Heart left ventricle (tissue), 16 donors: ENCODE measurements around the gene EHD2. TPM values are rescaled to one million over a fixed set of nuclear protein-coding genes. Genes with fewer than 3 reads are reported as not detected.

Experiments used
- ATAC-seq, 4 donors: fragments of 200-7000 bp; cut with Tn5 transposase; one replicate each; pipeline ENCODE4 v1.9.1; 2020 to 2022; ENCODE audit warnings: moderate library complexity in 4 of 4, mild to moderate bottlenecking in 3 of 4, moderate number of reproducible peaks in 1 of 4
- DNase-seq, 5 donors: peaks; one replicate each; pipeline ENCODE4 v3.0.0-alpha.2; 2020
- H3K27ac ChIP-seq, 12 donors: fragments of 200-600 bp; sonication (generic) in 4 of 12; one replicate each; pipeline versions ENCODE4 v1.5.0 to v1.8.0; 2016 to 2022; ENCODE audit warnings: mild to moderate bottlenecking in 2 of 12
- H3K27me3 ChIP-seq, 9 donors: fragments of 200-600 bp; sonication (generic) in 2 of 9; one replicate each; pipeline versions ENCODE4 v1.5.1 to v1.8.0; 2016 to 2022; ENCODE audit warnings: mild to moderate bottlenecking in 3 of 9
- H3K36me3 ChIP-seq, 9 donors: fragments of 200-600 bp; sonication (generic) in 2 of 9; one replicate each; pipeline versions ENCODE4 v1.5.0 to v1.8.0; 2018 to 2022; ENCODE audit warnings: mild to moderate bottlenecking in 2 of 9
- H3K4me1 ChIP-seq, 12 donors: fragments of 200-600 bp; sonication (generic) in 4 of 12; one replicate each; pipeline versions ENCODE4 v1.5.0 to v1.8.0; 2016 to 2022; ENCODE audit warnings: mild to moderate bottlenecking in 3 of 12
- H3K4me3 ChIP-seq, 12 donors: fragments of 200-600 bp; sonication (generic) in 4 of 12; one replicate each; pipeline versions ENCODE4 v1.5.0 to v1.8.0; 2017 to 2022; ENCODE audit warnings: mild to moderate bottlenecking in 9 of 12, moderate library complexity in 4 of 12
- H3K9me3 ChIP-seq, 12 donors: fragments of 200-600 bp; sonication (generic) in 4 of 12; one replicate each; pipeline versions ENCODE4 v1.5.0 to v1.8.0; 2016 to 2022; ENCODE audit warnings: mild to moderate bottlenecking in 1 of 12
- POLR2A ChIP-seq, 2 donors: fragments of 450-650 bp; IDR thresholded peaks; one replicate each; pipeline ENCODE4 v1.6.1; 2017; ENCODE audit warnings: antibody characterized with exemption in 2 of 2, mild to moderate bottlenecking in 2 of 2, moderate library complexity in 2 of 2
- WGBS, 4 donors: extraction: QIAGEN DNeasy Blood & Tissue Kit in 2 of 4; methylation state at CpG; one replicate each; pipeline versions ENCODE4 v1.1.5 to v1.1.7; 2013 to 2018; 5-methylcytosine and 5-hydroxymethylcytosine counted together
- intact Hi-C, 10 donors: fragments of 100-400 bp; cut with DNase I; formaldehyde crosslinking; loops; one replicate each; pipeline versions ENCODE4 v1.11.1 to v1.14.2; 2022
- polyA plus RNA-seq, 2 donors: library from polyadenylated mRNA; stranded (reverse); fragments of 200-250 nt; gene quantifications; one replicate each; pipeline ENCODE4 v1.2.3, GENCODE V29; 2013
- total RNA-seq, 9 donors: library from RNA; depleted of rRNA in 2 of 9; stranded (reverse); fragments of >200 nt in 2 of 9; fragmentation: NEBNext Ultra II Directional in 3 of 9; extraction: Animal tissue kit (Norgen Biotek cat#: 25700) in 3 of 9; gene quantifications; one replicate each; pipeline versions ENCODE4 v1.1.0 to v1.2.4, GENCODE V29; 2016 to 2023
- TF ChIP-seq, protein P1 (sequence below), 12 donors: fragments of 200-600 bp; sonication (generic) in 4 of 12; IDR thresholded peaks; one replicate each; pipeline versions ENCODE4 v1.5.0 to v1.8.0; 2018 to 2022; ENCODE audit warnings: antibody characterized with exemption in 12 of 12, mild to moderate bottlenecking in 5 of 12
- donor health status: ischemic (EF 13 %, LVEDD 7.1; RV severe dilation, severe dysfunction).
- donor health status: healthy with polysubstance abuse.
- donor health status: DM: no; HTN: yes; CAD: no.
- donor health status: DM: no; HTN: no; CAD: no.
- donor health status: ischemic (EF 25% LVEDD 6.9; RV normal size, moderate dysfunction).
- donor health status: ischemic (EF 25% LVEDD 5.7; RV mildly dilated, moderate dysfunction).
- donor health status: healthy.
- donor health status: DM: yes; HTN: yes; CAD: no.
- donor health status: ischemic (EF 35%, LVEDD 5.7; RV mildly dilated, moderate dysfunction).
- donor health status: nonischemic (EF 11% LVEDD 7.7; RV severe dilation, severe dysfunction).
- donor health status: DM: yes; HTN: yes; CAD: no.
- donor health status: PGD.
- donor health status: ischemic (EF 29% LVEDD 5.4; RV normal size, mild dysfunction).
- donor health status: nonischemic (EF 23%, LVEDD 6.1; RV moderate dilation, normal function).

EHD2 gene
- total and polyA plus RNA-seq, 11 donors: 30.6 to 133 (median 45.1) TPM

DNA sequence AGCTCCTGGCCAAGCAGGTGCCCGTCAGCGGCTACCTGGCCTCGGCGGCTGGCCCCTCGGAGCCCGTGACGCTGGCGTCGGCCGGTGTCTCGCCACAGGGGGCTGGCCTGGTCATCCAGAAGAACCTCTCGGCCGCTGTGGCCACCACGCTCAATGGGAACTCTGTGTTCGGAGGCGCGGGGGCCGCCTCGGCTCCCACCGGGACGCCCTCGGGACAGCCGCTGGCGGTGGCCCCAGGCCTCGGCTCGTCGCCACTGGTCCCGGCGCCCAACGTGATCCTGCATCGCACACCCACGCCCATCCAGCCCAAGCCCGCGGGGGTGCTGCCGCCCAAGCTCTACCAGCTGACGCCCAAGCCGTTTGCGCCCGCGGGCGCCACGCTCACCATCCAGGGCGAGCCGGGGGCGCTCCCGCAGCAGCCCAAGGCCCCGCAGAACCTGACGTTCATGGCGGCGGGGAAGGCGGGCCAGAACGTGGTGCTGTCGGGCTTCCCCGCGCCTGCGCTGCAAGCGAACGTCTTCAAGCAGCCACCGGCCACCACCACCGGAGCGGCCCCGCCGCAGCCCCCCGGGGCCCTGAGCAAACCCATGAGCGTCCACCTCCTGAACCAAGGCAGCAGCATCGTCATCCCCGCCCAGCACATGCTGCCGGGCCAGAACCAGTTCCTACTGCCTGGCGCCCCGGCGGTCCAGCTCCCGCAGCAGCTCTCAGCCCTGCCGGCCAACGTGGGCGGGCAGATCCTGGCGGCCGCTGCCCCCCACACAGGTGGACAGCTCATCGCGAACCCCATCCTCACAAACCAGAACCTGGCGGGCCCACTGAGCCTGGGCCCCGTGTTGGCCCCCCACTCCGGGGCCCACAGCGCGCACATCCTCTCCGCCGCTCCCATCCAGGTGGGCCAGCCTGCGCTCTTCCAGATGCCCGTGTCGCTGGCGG lies 33.0 kb upstream of the EHD2 start:
- H3K4me1 ChIP-seq: peaks cover 0 to 6% (median 0%) of the 10 kb centered on the region in 12 donors
- no peak overlapping the region for H3K27ac ChIP-seq
- DNase-seq (peak in 1 of 5 donors; percentile 56), ATAC-seq (peak in 1 of 4 donors; percentile 13)
- TF ChIP-seq POLR2A (IDR thresholded peaks at IDR 0.05): no peak
- TF ChIP-seq, protein P1, sequence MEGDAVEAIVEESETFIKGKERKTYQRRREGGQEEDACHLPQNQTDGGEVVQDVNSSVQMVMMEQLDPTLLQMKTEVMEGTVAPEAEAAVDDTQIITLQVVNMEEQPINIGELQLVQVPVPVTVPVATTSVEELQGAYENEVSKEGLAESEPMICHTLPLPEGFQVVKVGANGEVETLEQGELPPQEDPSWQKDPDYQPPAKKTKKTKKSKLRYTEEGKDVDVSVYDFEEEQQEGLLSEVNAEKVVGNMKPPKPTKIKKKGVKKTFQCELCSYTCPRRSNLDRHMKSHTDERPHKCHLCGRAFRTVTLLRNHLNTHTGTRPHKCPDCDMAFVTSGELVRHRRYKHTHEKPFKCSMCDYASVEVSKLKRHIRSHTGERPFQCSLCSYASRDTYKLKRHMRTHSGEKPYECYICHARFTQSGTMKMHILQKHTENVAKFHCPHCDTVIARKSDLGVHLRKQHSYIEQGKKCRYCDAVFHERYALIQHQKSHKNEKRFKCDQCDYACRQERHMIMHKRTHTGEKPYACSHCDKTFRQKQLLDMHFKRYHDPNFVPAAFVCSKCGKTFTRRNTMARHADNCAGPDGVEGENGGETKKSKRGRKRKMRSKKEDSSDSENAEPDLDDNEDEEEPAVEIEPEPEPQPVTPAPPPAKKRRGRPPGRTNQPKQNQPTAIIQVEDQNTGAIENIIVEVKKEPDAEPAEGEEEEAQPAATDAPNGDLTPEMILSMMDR (IDR thresholded peaks at IDR 0.05): no peak
- H3K4me3 ChIP-seq: no peak overlapping the region
- 97% methylated on average over 54 to 90 of the region's 90 CpGs for WGBS, 4 donors
- no peaks in the 10 kb centered on the region for H3K27me3 ChIP-seq
- peaks cover 0 to 63% (median 45%) of the 10 kb centered on the region in 9 donors for H3K36me3 ChIP-seq
- no peaks in the 10 kb centered on the region for H3K9me3 ChIP-seq
- intact Hi-C loops: no loop called here

DNA sequence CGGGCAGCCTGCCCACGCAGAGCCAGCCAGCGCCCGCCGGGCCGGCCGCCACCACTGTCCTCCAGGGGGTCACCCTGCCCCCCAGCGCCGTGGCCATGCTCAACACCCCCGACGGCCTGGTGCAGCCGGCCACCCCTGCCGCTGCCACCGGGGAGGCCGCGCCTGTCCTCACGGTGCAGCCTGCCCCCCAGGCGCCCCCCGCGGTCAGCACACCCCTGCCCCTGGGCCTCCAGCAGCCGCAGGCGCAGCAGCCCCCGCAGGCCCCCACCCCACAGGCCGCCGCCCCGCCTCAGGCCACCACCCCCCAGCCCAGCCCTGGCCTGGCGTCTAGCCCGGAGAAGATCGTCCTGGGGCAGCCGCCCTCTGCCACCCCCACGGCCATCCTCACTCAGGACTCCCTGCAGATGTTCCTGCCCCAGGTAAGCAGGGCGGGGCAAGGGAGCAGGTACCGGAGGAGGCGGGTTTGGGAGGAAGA lies 32.3 kb upstream of the EHD2 start:
- intact Hi-C loops: no loop called here
- H3K9me3 ChIP-seq: no peaks in the 10 kb centered on the region
- peaks cover 0 to 6% (median 0%) of the 10 kb centered on the region in 12 donors for H3K4me1 ChIP-seq
- peak overlapping the region in 1 of 12 donors; percentile 1 for H3K27ac ChIP-seq
- WGBS, 4 donors: 85 to 93% (median 89%) methylated on average over 6 to 34 of the region's 34 CpGs
- H3K36me3 ChIP-seq: peaks cover 0 to 57% (median 43%) of the 10 kb centered on the region in 9 donors
- H3K4me3 ChIP-seq: no peak overlapping the region
- TF ChIP-seq, protein P1 (IDR thresholded peaks at IDR 0.05): no peak
- no peak for TF ChIP-seq POLR2A (IDR thresholded peaks at IDR 0.05)
- H3K27me3 ChIP-seq: no peaks in the 10 kb centered on the region
- peak in 1 of 5 donors; percentile 46 for DNase-seq
- peak in 2 of 4 donors; percentile 5 for ATAC-seq

DNA sequence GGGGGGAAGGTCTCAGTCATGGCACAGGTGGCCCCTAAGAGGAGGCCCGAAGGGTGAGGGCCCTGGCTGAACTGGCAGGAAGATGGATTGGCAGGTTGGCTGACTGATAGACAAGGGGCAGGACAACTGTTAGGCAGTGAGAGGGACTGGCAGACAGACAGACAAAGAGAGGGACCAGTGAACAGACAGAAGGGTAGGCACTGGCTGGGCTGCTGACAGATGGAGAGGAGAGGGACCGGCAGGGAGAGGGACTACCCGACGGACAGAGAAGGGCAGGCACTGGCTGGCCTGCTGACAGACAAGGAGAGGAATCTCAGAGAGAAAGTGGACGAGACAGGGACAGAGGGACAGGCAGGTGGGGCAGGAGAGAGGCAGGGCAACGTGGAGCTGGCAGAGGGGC lies 31.8 kb upstream of the EHD2 start:
- Histone ChIP-seq H3K27me3 (no peaks in the 10 kb centered on the region), H3K36me3 (peaks cover 0 to 56% (median 48%) of the 10 kb centered on the region in 9 donors), H3K4me3 (no peak overlapping the region), H3K4me1 (peaks cover 0 to 6% (median 0%) of the 10 kb centered on the region in 12 donors), H3K27ac (peak overlapping the region in 1 of 12 donors; percentile 1), H3K9me3 (no peaks in the 10 kb centered on the region)
- no peak for TF ChIP-seq POLR2A (IDR thresholded peaks at IDR 0.05)
- TF ChIP-seq, protein P1 (IDR thresholded peaks at IDR 0.05): no peak
- 51 to 65% (median 58%) methylated on average over 6 of the region's 6 CpGs for WGBS, 4 donors
- ATAC-seq (peak in 3 of 4 donors; percentile 14 to 31 (median 22)), DNase-seq (no peak)
- intact Hi-C loops: no loop called here

DNA sequence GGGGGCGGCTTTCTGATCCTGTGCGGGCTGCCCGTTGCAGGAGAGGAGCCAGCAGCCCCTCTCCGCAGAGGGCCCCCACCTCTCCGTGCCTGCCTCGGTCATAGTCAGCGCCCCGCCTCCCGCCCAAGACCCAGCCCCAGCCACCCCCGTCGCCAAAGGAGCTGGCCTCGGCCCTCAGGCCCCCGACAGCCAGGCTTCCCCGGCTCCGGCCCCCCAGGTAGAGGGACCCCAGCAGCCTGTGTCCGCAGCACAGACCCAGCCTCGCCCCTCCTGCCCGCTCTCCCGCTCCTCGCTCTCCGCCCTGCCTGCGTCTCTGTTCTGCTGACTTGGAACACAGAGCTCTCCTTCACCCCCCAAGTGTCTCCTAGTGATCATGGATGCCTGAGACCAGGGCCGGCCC lies 31.3 kb upstream of the EHD2 start:
- Histone ChIP-seq H3K4me1 (peaks cover 0 to 6% (median 0%) of the 10 kb centered on the region in 12 donors), H3K9me3 (no peaks in the 10 kb centered on the region), H3K36me3 (peaks cover 0 to 55% (median 44%) of the 10 kb centered on the region in 9 donors), H3K27me3 (no peaks in the 10 kb centered on the region), H3K27ac (no peak overlapping the region), H3K4me3 (no peak overlapping the region)
- intact Hi-C loops: no loop called here
- WGBS, 4 donors: 92 to 97% (median 93%) methylated on average over 9 to 23 of the region's 23 CpGs
- DNase-seq (no peak), ATAC-seq (peak in 1 of 4 donors; percentile 6)
- TF ChIP-seq POLR2A (IDR thresholded peaks at IDR 0.05): no peak
- TF ChIP-seq, protein P1 (IDR thresholded peaks at IDR 0.05): no peak
